GM12872 (cell line): Measurements from ENCODE around the gene KRTAP10-3.

Source experiments
- CTCF ChIP-seq: IDR thresholded peaks from 3 replicates; pipeline ENCODE4 v1.5.1; 2011; ENCODE audit warnings: low read depth, mild to moderate bottlenecking, low read length, moderate library complexity; ENCODE audit not compliant: insufficient read depth

KRTAP10-3 gene

GRCh38 chr21:44550807-44551206 is 7.8 kb downstream of the KRTAP10-3 start:
- no peak for TF ChIP-seq CTCF

GRCh38 chr21:44549525-44550211 is 8.9 kb downstream of the KRTAP10-3 start:
- no peak for TF ChIP-seq CTCF

- TF ChIP-seq CTCF, result no peak
Observed at GRCh38 chr21:44548922-44549321, 9.7 kb downstream of the KRTAP10-3 start.

- no peak for TF ChIP-seq CTCF
Observed at GRCh38 chr21:44548381-44548780, 10.2 kb downstream of the KRTAP10-3 start.

GRCh38 chr21:44547656-44548331 is 10.8 kb downstream of the KRTAP10-3 start:
- TF ChIP-seq CTCF, result no peak

- TF ChIP-seq CTCF, result no peak
Observed at GRCh38 chr21:44544566-44544965, 14.0 kb downstream of the KRTAP10-3 start.

- TF ChIP-seq CTCF, result no peak
Observed at GRCh38 chr21:44542716-44543115, 15.9 kb downstream of the KRTAP10-3 start.
